Neuronal stem cell (in vitro differentiated cells): ENCODE measurements around the gene CTXN1.

Experiments used
- DNase-seq: peaks from one replicate; pipeline ENCODE4 v3.0.0-alpha.2; 2013; ENCODE audit warnings: low spot score
- H2AFZ ChIP-seq: one replicate; pipeline ENCODE4 v1.6.1; 2013; ENCODE audit warnings: mild to moderate bottlenecking, low read length, inconsistent platforms
- H2AK5ac ChIP-seq: 2 replicates; pipeline ENCODE4 v1.6.1; 2013; ENCODE audit warnings: low read depth, mild to moderate bottlenecking, inconsistent platforms, low read length, moderate library complexity, mixed read lengths
- H2BK120ac ChIP-seq: 2 replicates; pipeline ENCODE4 v1.6.1; 2013; ENCODE audit warnings: low read depth, mild to moderate bottlenecking, inconsistent platforms, low read length, moderate library complexity, mixed read lengths
- H2BK12ac ChIP-seq: one replicate; pipeline ENCODE4 v1.6.1; 2013; ENCODE audit warnings: low read length, inconsistent platforms
- H2BK15ac ChIP-seq: 2 replicates; pipeline ENCODE4 v1.6.1; 2013; ENCODE audit warnings: mild to moderate bottlenecking, low read length, inconsistent platforms, mixed read lengths
- H2BK5ac ChIP-seq: one replicate; pipeline ENCODE4 v1.6.1; 2013; ENCODE audit warnings: inconsistent platforms, mild to moderate bottlenecking, low read length, moderate library complexity
- H3K14ac ChIP-seq: one replicate; pipeline ENCODE4 v1.6.1; 2013; ENCODE audit warnings: low read length, inconsistent platforms
- H3K18ac ChIP-seq: 2 replicates; pipeline ENCODE4 v1.6.1; 2013; ENCODE audit warnings: low read length, inconsistent platforms
- H3K23ac ChIP-seq: 2 replicates; pipeline ENCODE4 v1.6.1; 2013; ENCODE audit warnings: low read depth, mild to moderate bottlenecking, mixed read lengths, low read length, inconsistent platforms; ENCODE audit not compliant: poor library complexity
- H3K27ac ChIP-seq: replicated peaks from 3 replicates; pipeline ENCODE4 v1.5.1; 2013; ENCODE audit warnings: low read length, inconsistent platforms
- H3K27me3 ChIP-seq, 3 experiments: 2 replicates each; pipeline ENCODE4 v1.6.1; 2013; ENCODE audit warnings: low read length in 3 of 3, mild to moderate bottlenecking in 2 of 3, inconsistent platforms in 1 of 3, low read depth in 1 of 3, mixed read lengths in 1 of 3, moderate library complexity in 1 of 3; ENCODE audit not compliant: control insufficient read depth in 3 of 3, insufficient read depth in 3 of 3
- H3K36me3 ChIP-seq, 2 donors: replicated peaks in 1 of 2; 2 replicates each; pipeline ENCODE4 v1.6.1; 2013; ENCODE audit warnings: low read length in 2 of 2; ENCODE audit not compliant: control insufficient read depth in 2 of 2, insufficient read depth in 2 of 2
- H3K4ac ChIP-seq: 2 replicates; pipeline ENCODE4 v1.6.1; 2013; ENCODE audit warnings: inconsistent platforms, mild to moderate bottlenecking, low read length, moderate library complexity
- H3K4me1 ChIP-seq, 2 donors: 1 replicate in 1 of 2; 2 replicates in 1 of 2; pipeline ENCODE4 v1.6.1; 2013; ENCODE audit warnings: low read length in 2 of 2, low read depth in 1 of 2; ENCODE audit not compliant: control insufficient read depth in 2 of 2, insufficient read depth in 1 of 2
- H3K4me2 ChIP-seq: one replicate; pipeline ENCODE4 v1.6.1; 2013; ENCODE audit warnings: mild to moderate bottlenecking, low read length, inconsistent platforms; ENCODE audit not compliant: insufficient read depth, poor library complexity, severe bottlenecking
- H3K4me3 ChIP-seq, 2 donors: 2 replicates each; pipeline ENCODE4 v1.5.1; 2013; ENCODE audit warnings: low read length in 2 of 2, mild to moderate bottlenecking in 2 of 2, inconsistent platforms in 1 of 2, moderate library complexity in 1 of 2
- H3K79me1 ChIP-seq: one replicate; pipeline ENCODE4 v1.6.1; 2013; ENCODE audit warnings: low read depth, mild to moderate bottlenecking, inconsistent platforms, low read length, moderate library complexity
- H3K9ac ChIP-seq: one replicate; pipeline ENCODE4 v1.6.1; 2013; ENCODE audit warnings: mild to moderate bottlenecking, low read depth, low read length, inconsistent platforms; ENCODE audit not compliant: poor library complexity
- H3K9me3 ChIP-seq, 2 donors: replicated peaks in 1 of 2; 2 replicates each; pipeline versions ENCODE3 to v1.6.1; 2013; ENCODE audit warnings: low read length in 2 of 2, mild to moderate bottlenecking in 2 of 2, inconsistent platforms in 1 of 2, low read depth in 1 of 2, mixed read lengths in 1 of 2, moderate library complexity in 1 of 2; ENCODE audit not compliant: control insufficient read depth in 2 of 2, insufficient read depth in 1 of 2
- H4K8ac ChIP-seq: one replicate; pipeline ENCODE4 v1.6.1; 2013; ENCODE audit warnings: low read depth, mild to moderate bottlenecking, inconsistent platforms, low read length, moderate library complexity
- H4K91ac ChIP-seq: one replicate; pipeline ENCODE4 v1.6.1; 2013; ENCODE audit warnings: low read length, low read depth, mild to moderate bottlenecking, inconsistent platforms; ENCODE audit not compliant: poor library complexity
- WGBS, 2 donors: extraction: QIAGEN DNeasy Blood & Tissue Kit; methylation state at CpG; one replicate each; pipeline ENCODE4 v1.1.7; 2013; ENCODE audit warnings: missing lambda C conversion rate in 2 of 2, mixed read lengths in 1 of 2; ENCODE audit not compliant: insufficient read length in 2 of 2, insufficient replicate concordance in 1 of 2; ENCODE audit errors: extremely low coverage in 2 of 2; 5-methylcytosine and 5-hydroxymethylcytosine counted together

Gene CTXN1

DNA sequence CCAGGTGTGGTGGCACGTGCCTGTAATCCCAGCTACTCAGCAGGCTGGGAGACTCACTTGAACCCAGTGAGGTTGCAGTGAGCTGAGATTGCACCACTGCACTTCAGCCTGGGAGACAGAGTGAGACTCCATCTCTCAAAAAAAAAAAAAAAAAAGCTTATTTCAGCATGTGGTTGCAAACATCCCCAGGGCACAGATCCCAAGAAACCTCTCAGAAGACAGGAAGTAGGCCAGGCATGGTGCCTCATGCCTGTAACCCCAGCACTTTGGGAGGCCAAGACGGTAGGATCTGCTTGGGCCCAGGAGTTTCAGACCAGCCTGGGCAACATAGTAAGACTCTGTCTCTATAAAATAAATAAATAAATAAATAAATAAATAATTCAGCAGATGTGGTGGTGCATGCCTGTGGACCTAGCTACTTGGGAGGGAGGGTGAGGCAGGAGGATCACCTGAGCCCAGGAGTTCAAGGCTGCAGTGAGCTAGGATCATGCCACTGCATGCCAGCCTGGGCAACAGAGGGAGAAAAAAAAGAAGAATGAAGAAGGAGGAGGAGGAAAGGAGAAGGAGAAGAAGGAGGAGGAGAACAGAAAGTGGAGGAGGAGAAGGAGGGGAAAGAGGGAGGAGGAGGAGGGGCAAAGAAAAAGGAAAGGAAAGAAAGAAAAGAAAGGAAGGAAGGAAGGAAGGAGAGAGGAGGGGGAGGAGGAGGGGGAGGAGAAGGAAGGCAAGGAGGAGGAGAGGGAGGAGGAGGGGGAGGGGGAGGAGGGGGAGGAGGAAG is 42.0 kb downstream of the CTXN1 start:
- Histone ChIP-seq H4K91ac (no peak overlapping the region), H3K9me3 (no peaks in the 10 kb centered on the region), H3K4me1 (peaks cover 0 to 3% of the 10 kb centered on the region in 2 donors), H3K79me1 (no peaks in the 10 kb centered on the region), H3K27ac (no peak overlapping the region), H3K18ac (no peak overlapping the region), H3K4me2 (no peak overlapping the region), H3K9ac (no peak overlapping the region), H3K27me3 (peaks cover 0 to 29% (median 15%) of the 10 kb centered on the region in 3 experiments), H3K4ac (no peak overlapping the region), H2BK12ac (no peak overlapping the region), H4K8ac (no peak overlapping the region), H2AK5ac (no peak overlapping the region), H2AFZ (no peak overlapping the region), H3K36me3 (no peaks in the 10 kb centered on the region), H2BK120ac (no peak overlapping the region), H2BK5ac (no peak overlapping the region), H2BK15ac (no peak overlapping the region), H3K14ac (no peak overlapping the region), H3K23ac (no peak overlapping the region), H3K4me3 (no peak overlapping the region)
- DNase-seq, result no peak
- no CpG with 5 or more reads among the region's 2 CpGs for WGBS, 2 donors

- no peak overlapping the region for H2BK15ac ChIP-seq
- no peak overlapping the region for H2BK12ac ChIP-seq
- H3K23ac ChIP-seq, result no peak overlapping the region
- H3K79me1 ChIP-seq, result no peaks in the 10 kb centered on the region
- H3K27ac ChIP-seq, result no peak overlapping the region
- no peak overlapping the region for H4K8ac ChIP-seq
- no CpG with 5 or more reads among the region's 4 CpGs for WGBS, 2 donors
- H3K4me3 ChIP-seq, result no peak overlapping the region
- no peaks in the 10 kb centered on the region for H3K4me1 ChIP-seq
- no peak overlapping the region for H3K4ac ChIP-seq
- H2BK5ac ChIP-seq, result no peak overlapping the region
- no peaks in the 10 kb centered on the region for H3K9me3 ChIP-seq
- no peak overlapping the region for H2AFZ ChIP-seq
- H3K18ac ChIP-seq, result no peak overlapping the region
- no peak for DNase-seq
- no peak overlapping the region for H3K9ac ChIP-seq
- peaks cover 0 to 20% (median 8%) of the 10 kb centered on the region in 3 experiments for H3K27me3 ChIP-seq
- H2AK5ac ChIP-seq, result no peak overlapping the region
- H3K36me3 ChIP-seq, result no peaks in the 10 kb centered on the region
- H3K14ac ChIP-seq, result no peak overlapping the region
- H4K91ac ChIP-seq, result no peak overlapping the region
- H3K4me2 ChIP-seq, result no peak overlapping the region
- H2BK120ac ChIP-seq, result no peak overlapping the region
Measured at GRCh38 chr19:7883105-7883504, 42.8 kb downstream of the CTXN1 start.

DNA sequence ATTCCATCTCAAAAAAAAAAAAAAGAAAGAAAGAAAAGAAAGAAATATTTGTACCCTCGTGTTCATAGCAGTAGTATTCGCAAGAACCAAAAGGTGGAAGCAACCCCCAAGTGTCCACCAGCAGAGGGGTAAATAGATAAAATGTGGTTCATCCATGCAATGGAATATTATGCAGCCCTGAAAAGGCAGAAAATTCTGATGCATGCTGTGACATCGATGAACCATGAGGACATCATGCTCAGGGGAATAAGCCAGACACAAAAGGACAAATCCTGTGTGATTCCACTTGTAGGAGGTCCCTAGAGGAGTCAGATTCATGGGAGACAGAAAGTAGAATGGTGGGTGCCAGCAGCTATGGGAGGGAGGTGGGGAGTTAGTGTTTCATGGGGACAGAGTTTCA is 44.0 kb downstream of the CTXN1 start:
- no peak overlapping the region for H2AFZ ChIP-seq
- no peak overlapping the region for H2AK5ac ChIP-seq
- H3K27me3 ChIP-seq, result peaks cover 0 to 10% (median 0%) of the 10 kb centered on the region in 3 experiments
- H3K4me1 ChIP-seq, result no peaks in the 10 kb centered on the region
- H3K36me3 ChIP-seq, result no peaks in the 10 kb centered on the region
- WGBS, 2 donors, result no CpG with 5 or more reads among the region's 3 CpGs
- no peak overlapping the region for H3K4ac ChIP-seq
- H3K9me3 ChIP-seq, result no peaks in the 10 kb centered on the region
- no peak overlapping the region for H2BK15ac ChIP-seq
- no peak overlapping the region for H2BK5ac ChIP-seq
- H3K18ac ChIP-seq, result no peak overlapping the region
- no peak for DNase-seq
- no peak overlapping the region for H4K8ac ChIP-seq
- no peak overlapping the region for H3K4me2 ChIP-seq
- H3K14ac ChIP-seq, result no peak overlapping the region
- H2BK12ac ChIP-seq, result no peak overlapping the region
- H3K4me3 ChIP-seq, result no peak overlapping the region
- H3K79me1 ChIP-seq, result no peaks in the 10 kb centered on the region
- H2BK120ac ChIP-seq, result no peak overlapping the region
- H3K23ac ChIP-seq, result no peak overlapping the region
- H3K27ac ChIP-seq, result no peak overlapping the region
- H4K91ac ChIP-seq, result no peak overlapping the region
- no peak overlapping the region for H3K9ac ChIP-seq

- no peak overlapping the region for H4K8ac ChIP-seq
- H2BK12ac ChIP-seq, result no peak overlapping the region
- no peak for DNase-seq
- no peak overlapping the region for H2AK5ac ChIP-seq
- no peak overlapping the region for H3K4me2 ChIP-seq
- no peaks in the 10 kb centered on the region for H3K79me1 ChIP-seq
- H2BK120ac ChIP-seq, result no peak overlapping the region
- H3K4me3 ChIP-seq, result no peak overlapping the region
- H3K4ac ChIP-seq, result no peak overlapping the region
- peak overlapping the region; percentile 80 for H2AFZ ChIP-seq
- no peak overlapping the region for H2BK5ac ChIP-seq
- no peaks in the 10 kb centered on the region for H3K36me3 ChIP-seq
- no peak overlapping the region for H3K14ac ChIP-seq
- no peak overlapping the region for H3K23ac ChIP-seq
- H3K9ac ChIP-seq, result no peak overlapping the region
- no CpG with 5 or more reads among the region's 19 CpGs for WGBS, 2 donors
- no peak overlapping the region for H3K18ac ChIP-seq
- H4K91ac ChIP-seq, result no peak overlapping the region
- H3K27ac ChIP-seq, result no peak overlapping the region
- peaks cover 1 to 2% of the 10 kb centered on the region in 2 donors for H3K4me1 ChIP-seq
- no peaks in the 10 kb centered on the region for H3K9me3 ChIP-seq
- no peak overlapping the region for H2BK15ac ChIP-seq
- no peaks in the 10 kb centered on the region for H3K27me3 ChIP-seq
Measured at GRCh38 chr19:7879836-7880235, 46.1 kb downstream of the CTXN1 start.
